NCI-H2171 (cell line): Measurements from ENCODE around the gene SEC14L5.

Experiments used
- DNase-seq: peaks from one replicate; lab custom pipeline; 2025; lab: John Stamatoyannopoulos, UW

SEC14L5 gene

DNA sequence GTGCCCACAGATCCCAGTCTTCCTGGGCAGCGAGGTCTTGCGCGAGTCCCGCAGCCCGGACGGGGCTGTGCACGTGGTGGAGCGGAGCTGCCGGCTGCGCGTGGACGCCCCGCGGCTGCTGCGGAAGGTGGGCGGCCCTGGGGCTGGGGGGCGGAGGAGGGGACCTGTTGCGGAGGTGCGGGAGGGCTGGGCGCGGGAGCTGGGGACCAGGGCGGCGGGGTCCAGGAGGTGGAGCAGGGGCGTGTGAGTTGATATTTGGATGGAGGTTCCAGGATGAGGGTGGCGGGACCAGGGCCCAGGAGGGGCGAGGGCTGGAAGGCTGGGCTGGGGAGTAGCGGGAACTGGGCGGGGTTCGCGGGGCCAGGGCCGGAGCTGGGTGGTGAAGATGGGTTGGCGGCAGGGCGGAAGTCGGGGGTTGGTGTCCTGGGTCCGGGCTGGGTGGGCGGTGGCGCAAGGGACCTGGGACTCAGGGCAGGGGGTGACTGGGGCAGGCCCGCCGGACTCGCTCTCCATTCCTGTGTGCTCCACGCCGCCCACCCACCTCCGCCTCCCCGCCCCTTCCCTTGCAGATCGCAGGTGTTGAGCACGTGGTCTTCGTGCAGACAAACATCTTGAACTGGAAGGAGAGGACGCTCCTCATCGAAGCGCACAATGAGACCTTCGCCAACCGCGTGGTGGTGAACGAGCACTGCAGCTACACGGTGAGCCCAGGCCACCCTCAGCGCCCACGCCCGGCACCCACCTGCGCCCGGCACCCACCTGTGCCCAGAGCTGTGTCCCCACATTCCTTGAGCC is 29.6 kb downstream of the SEC14L5 start:
- no peak for DNase-seq

DNA sequence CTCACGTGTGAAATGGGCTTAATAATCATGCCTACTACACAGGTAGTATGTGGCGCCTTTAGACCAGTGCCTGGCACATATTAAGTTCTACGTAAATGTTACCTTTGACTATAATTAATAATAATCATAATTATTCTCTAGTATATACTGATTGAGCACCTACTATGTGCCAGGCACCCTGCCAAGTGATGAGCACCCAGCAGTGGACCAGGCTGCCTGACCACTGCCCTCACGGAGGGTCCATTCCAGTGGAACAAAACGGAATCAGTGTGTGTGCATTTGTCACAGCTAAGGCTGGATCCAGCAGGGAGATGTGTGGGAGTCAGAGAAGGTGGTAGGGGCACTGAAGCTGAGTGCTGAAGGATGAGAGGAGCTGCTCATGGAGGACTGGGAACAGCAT is 30.5 kb downstream of the SEC14L5 start:
- DNase-seq: no peak

DNA sequence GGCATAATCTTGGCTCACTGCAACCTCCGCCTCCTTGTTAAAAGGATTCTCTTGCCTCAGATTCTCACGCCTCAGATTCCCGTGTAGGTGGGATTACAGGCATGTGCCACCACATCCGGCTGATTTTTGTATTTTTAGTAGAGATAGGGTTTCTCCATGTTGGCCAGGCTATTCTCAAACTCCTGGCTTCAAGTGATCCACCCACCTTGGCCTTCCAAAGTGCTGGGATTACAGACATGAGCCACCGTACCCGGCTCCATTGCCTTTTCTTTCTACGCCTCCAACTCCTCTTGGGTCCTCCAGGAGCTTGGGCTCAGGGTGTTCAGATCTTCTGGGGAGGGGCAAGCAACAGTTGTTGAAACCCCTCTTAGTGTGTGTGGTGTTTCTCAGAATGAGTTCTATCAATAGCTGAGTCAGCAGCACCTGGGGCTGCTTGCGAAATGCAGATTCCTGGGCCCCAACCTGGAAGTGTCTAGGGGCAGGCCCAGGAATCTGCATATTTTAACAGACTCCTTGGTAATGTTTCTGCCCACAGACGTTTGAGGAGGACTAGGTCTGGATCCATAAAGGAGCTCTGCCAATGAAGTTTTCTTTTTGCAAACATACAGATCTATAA is 31.4 kb downstream of the SEC14L5 start:
- no peak for DNase-seq

DNA sequence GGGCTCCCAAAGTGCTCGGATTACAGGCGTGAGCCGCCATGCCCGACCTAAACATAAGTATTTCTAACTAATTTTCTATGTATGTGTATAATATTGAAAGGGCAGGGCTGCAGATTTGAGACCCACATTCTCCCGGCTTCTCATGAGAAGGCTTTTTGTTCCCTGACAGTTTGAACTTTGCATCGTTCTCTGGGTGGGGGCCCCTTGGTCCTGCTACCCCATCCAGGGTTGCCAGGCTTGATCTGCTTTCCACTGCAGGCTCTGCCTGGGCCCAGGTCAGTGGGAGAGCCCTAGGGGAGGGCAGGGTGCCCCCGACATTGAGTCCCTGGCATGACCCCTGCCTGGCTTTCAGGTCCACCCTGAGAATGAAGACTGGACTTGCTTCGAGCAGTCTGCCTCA is 32.3 kb downstream of the SEC14L5 start:
- DNase-seq: no peak

DNA sequence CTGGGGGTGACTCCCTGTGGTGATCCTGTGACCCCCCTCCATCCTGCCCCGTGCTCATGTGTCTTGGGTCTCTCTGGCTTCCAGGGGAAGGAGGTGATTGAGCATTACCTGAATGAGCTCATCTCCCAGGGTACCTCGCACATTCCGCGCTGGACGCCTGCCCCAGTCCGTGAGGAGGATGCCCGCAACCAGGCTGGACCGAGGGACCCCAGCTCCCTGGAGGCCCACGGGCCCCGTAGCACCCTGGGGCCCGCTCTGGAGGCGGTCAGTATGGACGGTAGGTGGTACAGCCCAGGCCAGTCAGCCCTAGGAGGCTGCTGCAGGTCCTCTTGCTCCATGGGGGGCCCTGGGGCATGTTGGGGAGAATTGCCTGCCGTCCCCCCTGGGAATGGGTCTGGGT is 33.6 kb downstream of the SEC14L5 start:
- DNase-seq: no peak

DNA sequence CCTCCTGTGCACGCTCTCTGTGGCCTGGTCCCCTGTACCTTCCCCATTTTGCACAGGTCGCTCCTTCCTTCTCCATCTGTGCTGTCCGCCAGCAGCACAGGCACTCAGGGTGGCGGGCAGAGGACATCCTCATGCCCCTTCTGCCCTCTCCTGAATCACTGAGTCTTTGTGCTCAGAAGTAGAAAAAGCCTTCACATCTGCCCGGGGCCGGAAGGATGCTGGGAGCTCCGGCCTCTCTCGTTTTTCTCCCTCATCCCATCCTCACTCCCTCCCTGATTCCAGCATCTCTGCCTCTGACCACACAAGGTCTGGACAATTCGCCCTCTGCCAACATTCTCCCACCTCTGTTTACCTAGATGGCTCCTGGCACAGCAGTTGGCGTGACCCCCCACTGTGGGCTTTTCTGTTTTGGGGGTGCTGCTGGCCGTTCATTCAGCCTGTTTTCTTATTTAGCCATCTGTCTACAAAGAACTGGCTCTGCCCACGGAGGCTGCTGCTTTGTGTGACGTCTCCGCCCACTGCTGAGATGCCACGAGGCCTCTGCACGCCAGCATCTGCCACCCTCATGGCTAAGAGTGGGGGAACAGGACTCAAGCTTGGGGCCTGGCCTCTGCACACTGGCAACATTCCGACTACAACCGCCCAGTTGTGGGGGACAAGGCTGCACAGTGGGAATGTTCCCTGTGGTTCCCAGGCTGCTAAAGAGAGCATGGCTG is 36.7 kb downstream of the SEC14L5 start:
- DNase-seq: no peak

DNA sequence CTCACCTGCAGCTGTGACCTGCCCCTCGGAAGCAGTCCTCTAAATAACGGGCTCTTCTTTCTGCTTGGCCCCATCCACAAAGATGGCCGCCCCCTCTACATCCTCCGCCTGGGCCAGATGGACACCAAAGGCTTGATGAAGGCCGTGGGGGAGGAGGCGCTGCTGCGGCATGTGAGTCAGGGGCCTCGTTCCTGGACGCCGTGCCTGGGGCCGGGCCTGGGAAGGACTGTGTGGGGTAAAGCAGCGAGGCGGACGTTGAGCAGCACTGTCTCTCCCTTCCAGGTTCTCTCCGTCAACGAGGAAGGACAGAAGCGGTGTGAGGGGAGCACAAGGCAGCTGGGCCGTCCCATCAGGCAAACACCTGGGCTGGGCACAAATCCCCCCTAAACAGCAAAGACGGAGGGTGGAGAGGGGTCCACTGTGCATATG is 42.5 kb downstream of the SEC14L5 start:
- DNase-seq: no peak

DNA sequence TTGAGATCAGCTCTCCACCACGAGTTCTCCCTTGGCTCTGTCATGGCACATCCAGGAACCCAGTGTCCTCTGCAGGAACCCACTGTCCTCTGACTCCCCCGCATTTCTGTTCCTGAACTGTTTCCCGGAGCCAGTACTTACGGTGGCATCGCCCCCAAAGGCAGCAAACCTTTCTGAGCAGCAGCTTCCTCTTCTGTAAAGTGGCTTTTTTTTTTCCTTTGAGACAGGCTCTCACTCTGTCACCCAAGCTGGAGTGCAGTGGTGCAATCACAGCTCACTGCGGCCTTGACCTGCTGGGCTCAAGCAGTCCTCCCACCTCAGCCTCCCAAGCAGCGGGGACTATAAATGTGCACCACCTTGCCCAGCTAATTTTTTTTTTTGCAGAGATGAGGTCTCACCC is 43.4 kb downstream of the SEC14L5 start:
- DNase-seq: no peak

DNA sequence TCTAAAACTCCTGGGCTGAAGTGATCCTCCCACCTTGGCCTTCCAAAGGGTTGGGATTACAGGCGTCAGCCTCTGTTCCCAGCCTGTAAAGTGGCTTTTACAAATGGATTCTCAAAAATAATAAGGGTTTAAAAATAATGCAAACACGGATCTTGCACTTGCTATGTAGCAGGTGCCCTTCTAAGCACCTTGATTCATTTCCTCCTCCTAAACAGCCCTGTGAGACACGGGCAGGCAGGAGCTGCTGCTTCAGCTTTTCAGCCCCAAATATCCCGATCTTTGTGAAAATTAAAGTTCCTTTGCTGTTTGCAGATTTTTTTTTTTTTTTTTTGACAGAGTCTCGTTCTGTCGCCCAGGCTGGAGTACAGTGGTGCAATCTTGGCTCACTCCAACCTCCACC is 43.9 kb downstream of the SEC14L5 start:
- no peak for DNase-seq

DNA sequence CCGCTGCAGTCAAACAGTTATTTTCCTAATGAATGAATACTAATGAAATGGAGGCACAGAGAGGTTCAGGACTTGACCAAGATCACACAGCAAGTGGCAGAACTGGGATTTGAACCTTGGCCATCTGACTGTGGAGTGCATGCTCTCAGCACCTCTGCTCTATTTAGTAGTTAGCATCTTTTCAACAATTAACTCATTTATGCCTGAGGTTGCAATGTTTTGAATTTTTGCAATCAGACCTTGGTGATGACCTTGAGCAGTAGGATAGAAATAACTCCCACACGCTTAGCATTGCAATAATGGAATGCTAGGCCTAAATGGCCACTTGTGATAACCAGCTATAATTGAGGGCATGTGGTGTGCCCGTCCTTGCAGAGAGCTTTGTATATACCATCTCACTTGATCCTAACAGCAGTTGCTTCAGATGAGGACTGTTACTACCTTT is 44.6 kb downstream of the SEC14L5 start:
- no peak for DNase-seq

DNA sequence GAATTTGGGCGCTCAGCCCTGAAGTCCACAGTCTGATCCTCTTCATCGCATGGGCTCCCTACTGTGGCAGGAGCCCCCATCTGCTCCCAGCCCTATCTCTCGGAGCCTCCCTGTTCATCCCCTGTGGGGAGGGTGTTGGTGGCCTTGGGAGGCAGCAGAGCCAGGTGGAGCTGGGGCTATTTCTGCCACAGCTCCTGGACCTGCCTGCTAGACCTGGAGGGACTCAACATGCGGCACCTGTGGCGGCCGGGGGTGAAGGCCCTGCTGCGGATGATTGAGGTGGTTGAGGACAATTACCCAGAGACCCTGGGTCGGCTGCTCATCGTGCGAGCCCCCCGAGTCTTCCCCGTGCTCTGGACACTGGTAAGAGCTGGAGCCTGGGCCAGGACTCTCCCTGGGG is 45.1 kb downstream of the SEC14L5 start:
- no peak for DNase-seq

DNA sequence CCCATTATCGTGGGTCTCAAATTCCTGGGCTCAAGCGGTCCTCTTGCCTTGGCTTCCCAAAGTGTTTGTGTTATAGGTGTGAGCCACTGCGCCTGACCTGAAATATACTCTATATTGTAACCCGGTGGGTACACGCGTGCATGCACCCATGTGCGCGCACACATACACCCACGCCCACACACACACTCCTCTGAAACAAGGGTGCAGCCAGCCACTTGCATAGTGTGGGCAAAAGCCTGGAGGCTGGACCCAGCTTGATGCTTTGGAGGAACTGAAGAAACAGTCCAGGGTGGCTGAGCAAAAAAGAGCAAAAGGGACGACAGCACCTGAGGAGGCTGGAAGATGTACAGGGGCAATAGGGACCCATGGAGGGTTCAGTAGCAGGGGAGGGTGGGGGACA is 45.7 kb downstream of the SEC14L5 start:
- no peak for DNase-seq

DNA sequence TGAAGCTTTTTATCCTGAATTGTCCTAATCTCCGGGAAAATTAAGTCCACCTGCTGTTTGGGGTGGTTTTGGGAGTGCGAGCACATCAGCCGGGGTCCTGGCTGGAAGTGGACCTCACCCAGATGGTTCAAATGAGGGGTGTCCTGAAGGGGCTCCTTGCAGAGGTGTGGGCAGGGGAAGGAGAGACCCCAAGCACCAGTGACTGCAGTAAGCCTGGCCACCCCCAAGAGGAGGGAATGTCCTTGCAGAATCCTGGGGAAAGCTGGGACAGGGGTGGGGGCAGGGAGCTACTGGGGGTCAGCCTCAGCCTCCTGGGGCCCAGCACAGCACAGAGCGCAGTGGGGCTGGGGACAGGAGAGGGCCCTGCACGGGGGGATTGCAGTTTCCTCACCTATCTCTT is 46.2 kb downstream of the SEC14L5 start:
- DNase-seq: no peak

DNA sequence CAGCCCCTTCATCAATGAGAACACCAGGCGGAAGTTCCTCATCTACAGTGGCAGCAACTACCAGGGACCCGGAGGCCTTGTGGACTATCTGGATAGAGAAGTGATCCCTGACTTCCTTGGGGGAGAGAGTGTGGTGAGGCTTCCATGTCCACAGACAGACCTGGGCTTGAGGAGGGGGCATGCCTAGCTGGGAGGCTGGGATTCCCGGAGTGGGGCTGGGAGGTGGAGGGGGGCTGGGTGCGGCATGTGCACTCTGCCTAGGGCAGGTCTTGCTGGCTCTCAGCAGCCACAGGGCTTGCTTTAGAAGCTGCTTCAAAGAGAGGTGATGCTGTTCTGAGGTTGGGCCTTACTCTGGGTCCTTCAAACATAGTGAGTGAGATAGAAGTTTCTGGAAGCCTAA is 47.8 kb downstream of the SEC14L5 start:
- no peak for DNase-seq

DNA sequence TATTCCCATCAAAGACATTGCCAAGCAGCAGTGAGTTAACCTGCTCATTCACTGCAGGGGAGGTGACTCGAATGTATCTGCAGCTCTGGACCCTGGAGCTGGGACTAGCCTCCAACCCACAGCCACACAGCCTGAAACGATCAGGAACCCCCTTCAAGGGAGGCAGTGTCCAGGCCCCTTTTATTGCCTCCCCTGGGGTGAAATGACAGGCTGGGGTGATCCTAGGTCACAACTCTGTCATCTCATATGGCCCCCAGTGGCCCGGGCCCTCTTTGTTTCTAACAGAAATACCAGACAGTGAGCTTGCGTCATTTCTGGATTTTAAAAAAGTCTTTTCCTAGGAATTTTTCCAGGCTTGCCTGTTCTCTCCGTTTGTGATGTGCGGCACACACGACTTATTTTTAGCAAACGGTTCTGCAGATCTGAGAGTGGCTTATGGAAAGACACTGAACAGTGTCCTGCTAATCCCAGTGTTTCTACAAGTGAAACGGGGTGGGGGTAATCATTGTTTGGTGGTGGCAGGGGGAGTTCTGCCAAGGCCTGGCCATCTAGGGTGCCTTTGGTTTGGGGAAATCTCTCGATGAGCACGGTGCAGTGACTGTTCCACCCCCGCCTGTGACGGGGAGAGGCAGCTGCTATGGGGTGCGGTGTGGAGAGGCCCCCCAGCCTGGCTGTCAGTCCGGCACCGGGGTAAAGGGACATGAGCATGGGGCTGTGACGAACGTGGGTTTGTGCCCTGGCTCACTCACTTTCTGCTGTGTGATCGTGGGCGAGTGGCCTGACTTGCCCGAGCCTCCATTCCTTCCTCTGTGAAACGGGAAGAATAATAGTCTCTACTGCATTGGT is 48.4 kb downstream of the SEC14L5 start:
- DNase-seq: no peak

DNA sequence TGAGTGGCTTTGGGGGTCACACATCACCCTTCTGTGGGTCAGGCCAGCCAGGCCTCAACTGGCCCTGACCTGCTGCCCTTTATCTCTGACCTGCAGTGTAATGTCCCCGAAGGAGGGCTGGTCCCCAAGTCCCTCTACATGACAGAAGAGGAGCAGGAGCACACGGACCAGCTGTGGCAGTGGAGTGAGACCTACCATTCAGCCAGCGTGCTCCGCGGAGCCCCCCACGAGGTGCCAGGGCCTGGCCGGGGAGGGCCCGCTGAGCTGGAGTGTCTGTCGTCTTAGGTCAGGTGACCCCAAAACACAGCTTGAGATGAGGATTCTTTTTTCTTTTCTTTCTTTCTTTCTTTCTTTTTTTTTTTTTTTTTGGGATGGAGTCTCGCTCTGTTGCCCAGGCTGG is 49.1 kb downstream of the SEC14L5 start:
- no peak for DNase-seq

DNA sequence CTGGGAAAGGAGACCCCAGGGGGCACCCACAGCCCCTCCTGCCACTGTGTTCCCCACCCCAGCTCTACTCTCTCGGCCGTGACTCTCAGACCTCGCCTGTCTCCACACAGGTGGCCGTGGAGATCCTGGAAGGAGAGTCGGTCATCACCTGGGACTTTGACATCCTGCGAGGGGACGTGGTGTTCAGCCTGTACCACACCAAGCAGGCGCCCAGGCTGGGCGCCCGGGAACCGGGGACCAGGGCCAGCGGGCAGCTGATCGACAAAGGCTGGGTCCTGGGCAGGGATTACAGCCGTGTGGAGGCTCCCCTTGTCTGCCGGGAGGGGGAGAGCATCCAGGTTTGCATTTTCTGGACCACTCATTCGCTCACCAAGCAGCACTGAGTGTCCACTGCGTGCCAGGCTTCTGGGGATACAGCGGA is 50.2 kb downstream of the SEC14L5 start:
- no peak for DNase-seq

DNA sequence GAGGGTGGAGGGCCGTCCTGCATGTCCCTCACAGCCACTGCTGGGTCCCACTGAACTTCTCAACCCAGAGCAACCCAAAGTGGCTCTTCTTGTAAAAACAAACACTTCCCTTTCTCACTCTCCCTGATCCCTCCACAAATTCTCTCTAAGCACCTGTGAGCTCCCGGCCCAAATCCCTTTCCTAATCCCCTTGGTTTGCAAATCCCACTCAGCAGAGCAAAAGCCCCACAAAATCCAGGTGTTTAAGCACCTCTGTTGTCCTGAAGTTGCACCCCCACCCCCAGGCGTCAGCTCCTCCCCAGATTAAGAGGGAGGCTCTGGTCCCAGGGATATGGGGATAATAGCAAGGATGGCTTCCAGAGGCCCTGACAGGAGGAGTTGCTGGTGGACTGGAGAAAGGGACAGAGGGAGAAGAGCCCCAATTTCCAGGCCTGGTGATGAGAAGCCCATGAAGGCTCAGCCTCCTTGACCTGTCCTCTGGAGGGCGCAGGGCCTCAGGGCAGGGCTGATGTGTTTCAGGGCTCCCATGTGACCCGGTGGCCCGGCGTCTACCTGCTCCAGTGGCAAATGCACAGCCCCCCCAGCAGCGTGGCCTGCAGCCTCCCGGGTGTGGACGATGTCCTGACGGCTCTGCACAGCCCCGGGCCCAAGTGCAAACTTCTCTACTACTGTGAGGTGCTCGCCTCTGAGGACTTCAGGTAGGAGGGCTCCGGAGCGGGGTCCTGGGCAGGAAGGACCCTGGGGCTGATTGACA is 52.6 kb downstream of the SEC14L5 start:
- no peak for DNase-seq

DNA sequence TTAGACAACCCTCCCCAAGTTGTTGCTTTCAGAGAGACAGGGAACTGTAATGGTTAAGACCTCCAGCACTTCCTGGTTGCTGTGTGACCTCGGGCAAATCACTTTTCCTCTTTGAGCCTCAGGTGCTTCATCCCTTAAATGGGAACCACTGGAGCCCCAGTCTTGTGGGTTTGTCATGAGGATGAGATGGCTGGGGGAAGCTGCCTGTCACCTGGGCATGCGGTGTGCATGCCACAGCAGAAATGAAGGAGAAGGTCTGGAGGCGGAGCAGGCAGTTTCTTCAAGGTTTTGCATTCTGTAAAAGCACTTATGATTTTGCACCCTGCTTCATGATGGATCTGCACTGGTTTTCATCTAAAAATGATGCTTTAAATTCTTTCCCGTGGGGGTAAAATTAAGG is 53.5 kb downstream of the SEC14L5 start:
- no peak for DNase-seq

DNA sequence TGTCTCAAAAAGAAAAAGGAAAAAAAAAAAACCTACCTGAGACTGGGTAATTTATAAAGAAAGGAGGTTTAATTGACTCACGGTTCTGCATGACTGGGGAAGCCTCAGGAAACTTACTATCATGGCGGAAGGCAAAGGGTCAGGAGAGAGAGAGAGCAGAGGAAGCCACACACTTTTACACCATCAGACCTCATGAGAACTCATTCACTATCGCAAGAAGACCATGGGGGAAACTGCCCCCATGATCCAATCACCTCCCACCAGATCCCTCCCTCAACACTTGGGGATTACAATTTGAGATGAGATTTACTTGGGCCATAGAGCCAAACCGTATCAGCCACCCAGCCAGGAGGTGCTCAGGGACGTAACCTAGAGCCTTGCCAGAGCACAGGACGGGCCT is 54.8 kb downstream of the SEC14L5 start:
- no peak for DNase-seq

DNA sequence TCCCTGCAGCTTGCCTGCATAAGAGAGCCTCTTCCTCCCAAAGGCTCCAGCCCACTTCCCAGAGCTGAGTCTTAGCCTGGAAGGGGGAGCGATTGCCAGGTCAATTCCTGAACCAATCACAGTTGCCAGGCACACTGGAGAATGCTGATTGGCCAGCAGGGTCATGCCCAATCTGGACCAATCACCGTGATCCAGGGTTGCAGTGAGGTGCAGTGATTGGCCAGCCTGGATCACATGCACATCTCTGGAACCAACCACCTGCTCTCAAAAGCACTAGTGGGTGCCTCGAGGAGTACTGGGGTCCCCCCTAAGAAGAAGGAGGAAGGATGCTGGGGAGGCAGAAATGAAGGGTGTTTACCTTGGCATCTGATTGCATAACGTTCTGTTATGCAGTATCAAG is 57.2 kb downstream of the SEC14L5 start:
- no peak for DNase-seq

DNA sequence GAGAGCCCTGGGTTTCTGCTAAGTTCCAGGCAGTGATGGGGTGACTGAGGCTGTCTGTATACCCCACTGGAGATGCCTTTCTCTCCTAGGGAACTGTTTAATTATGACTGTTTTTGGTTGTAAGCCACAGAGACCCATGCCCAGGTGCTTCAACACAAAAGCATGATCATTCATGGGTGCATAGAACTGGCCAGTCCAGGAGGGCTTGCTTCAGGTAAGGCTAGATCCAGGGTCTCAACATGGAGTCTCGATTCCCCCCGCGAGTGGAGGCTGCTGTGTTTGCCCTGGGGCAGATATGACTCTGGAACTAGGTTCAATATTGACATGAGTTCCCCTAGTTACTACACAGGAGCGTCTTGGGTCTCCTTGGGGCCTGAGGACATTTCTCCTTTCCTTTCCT is 57.8 kb downstream of the SEC14L5 start:
- no peak for DNase-seq
